Measurements from ENCODE around the gene WAPL. TPM values are rescaled to one million over a fixed set of nuclear protein-coding genes. Genes with fewer than 3 reads are reported as not detected.

The WAPL gene
- polyA plus RNA-seq, 3 donors: 17.8 to 26.5 (median 18.3) TPM

DNA sequence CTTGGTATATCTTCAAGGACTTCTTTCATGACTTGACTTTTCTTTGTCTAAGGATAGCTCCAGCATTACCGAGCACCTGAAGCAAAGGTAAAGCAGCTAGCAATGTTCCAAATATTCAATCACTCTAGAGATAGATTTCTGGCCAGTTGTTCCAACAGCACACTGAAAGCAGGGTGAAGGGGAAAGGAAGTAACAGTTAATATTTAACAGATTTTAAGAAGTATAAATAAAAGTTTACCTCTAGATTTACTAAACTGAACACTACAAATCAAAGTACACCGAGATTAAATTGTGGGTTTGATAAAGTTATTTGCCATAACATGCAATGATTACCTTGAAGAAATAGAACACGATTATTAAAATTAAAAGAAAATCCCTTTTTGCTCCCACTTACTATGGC, 84.1 kb downstream of the WAPL start:
- H3K4me3 Mint-ChIP-seq: no peak overlapping the region
- intact Hi-C loops (cut with micrococcal nuclease): no loop called here
- Histone ChIP-seq H3K9me3 (replicated peaks in 1 of 2; ENCODE audit: control insufficient read depth in 1 of 2, insufficient read depth in 1 of 2, low read length in 2 of 2) (no peaks in the 10 kb centered on the region), H3K79me2 (ENCODE audit: insufficient read depth, low read length) (peaks cover 10% of the 10 kb centered on the region), H3K9ac (ENCODE audit: insufficient read depth, low read length, poor library complexity, severe bottlenecking) (no peak overlapping the region), H3K27me3 (ENCODE audit: control insufficient read depth in 2 of 2, insufficient read depth in 2 of 2, low read length in 2 of 2) (no peaks in the 10 kb centered on the region), H2AFZ (ENCODE audit: insufficient read depth, low read depth, low read length, poor library complexity, severe bottlenecking) (no peak overlapping the region), H3K27ac (ENCODE audit: low read depth in 1 of 2, low read length in 2 of 2) (no peak overlapping the region), H3K36me3 (replicated peaks in 1 of 2; ENCODE audit: control insufficient read depth in 1 of 2, insufficient read depth in 2 of 2, low read length in 2 of 2) (peaks cover 56 to 75% of the 10 kb centered on the region in 2 donors), H3K4me3 (replicated peaks in 1 of 3; ENCODE audit: low read depth in 2 of 3, low read length in 3 of 3) (no peak overlapping the region), H3K4me2 (replicated peaks; ENCODE audit: extremely low read depth, low read length, poor library complexity, severe bottlenecking) (no peak overlapping the region), H3K4me1 (ENCODE audit: control insufficient read depth in 1 of 2, insufficient read depth in 2 of 2, low read length in 2 of 2) (peaks cover 28 to 29% of the 10 kb centered on the region in 2 donors), H4K20me1 (ENCODE audit: insufficient read depth, low read length) (peaks cover 8% of the 10 kb centered on the region)
- no CpG with 5 or more reads among the region's 3 CpGs for WGBS (ENCODE audit: insufficient coverage)
- H3K27me3 Mint-ChIP-seq (ENCODE audit: low read depth in 3 of 3): peaks cover 0 to 2% (median 2%) of the 10 kb centered on the region in 3 donors
- DNase-seq: no peak
- no peak overlapping the region for H3K27ac Mint-ChIP-seq
- peaks cover 33% of the 10 kb centered on the region for H3K4me1 Mint-ChIP-seq
- no peaks in the 10 kb centered on the region for H3K9me3 Mint-ChIP-seq
- peaks cover 61 to 70% of the 10 kb centered on the region in 2 donors for H3K36me3 Mint-ChIP-seq
- TF ChIP-seq, protein P1, sequence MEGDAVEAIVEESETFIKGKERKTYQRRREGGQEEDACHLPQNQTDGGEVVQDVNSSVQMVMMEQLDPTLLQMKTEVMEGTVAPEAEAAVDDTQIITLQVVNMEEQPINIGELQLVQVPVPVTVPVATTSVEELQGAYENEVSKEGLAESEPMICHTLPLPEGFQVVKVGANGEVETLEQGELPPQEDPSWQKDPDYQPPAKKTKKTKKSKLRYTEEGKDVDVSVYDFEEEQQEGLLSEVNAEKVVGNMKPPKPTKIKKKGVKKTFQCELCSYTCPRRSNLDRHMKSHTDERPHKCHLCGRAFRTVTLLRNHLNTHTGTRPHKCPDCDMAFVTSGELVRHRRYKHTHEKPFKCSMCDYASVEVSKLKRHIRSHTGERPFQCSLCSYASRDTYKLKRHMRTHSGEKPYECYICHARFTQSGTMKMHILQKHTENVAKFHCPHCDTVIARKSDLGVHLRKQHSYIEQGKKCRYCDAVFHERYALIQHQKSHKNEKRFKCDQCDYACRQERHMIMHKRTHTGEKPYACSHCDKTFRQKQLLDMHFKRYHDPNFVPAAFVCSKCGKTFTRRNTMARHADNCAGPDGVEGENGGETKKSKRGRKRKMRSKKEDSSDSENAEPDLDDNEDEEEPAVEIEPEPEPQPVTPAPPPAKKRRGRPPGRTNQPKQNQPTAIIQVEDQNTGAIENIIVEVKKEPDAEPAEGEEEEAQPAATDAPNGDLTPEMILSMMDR (IDR thresholded peaks at IDR 0.05): no peak

DNA sequence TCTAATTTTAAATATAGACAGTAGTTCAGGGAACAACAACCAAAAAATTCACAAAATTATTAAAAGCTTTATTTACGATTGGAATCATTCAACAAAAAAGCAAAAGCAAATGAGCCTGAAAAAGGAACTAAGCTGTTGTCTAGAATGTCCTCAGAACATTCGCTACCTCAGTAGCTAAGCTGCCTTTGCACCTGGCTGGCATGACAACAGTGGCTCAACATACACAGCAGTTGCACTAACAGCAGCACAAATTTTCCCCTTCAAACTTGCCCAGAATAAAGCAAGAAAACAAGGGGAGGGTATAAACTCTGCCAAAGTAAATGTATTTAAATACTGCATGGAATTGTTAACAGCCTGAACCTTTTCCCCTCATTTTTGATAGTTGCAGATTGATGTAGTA, 84.6 kb downstream of the WAPL start:
- H3K36me3 ChIP-seq (replicated peaks in 1 of 2; ENCODE audit: control insufficient read depth in 1 of 2, insufficient read depth in 2 of 2, low read length in 2 of 2): peaks cover 51 to 70% of the 10 kb centered on the region in 2 donors
- no peak overlapping the region for H3K9ac ChIP-seq (ENCODE audit: insufficient read depth, low read length, poor library complexity, severe bottlenecking)
- H3K9me3 ChIP-seq (replicated peaks in 1 of 2; ENCODE audit: control insufficient read depth in 1 of 2, insufficient read depth in 1 of 2, low read length in 2 of 2): no peaks in the 10 kb centered on the region
- no peak overlapping the region for H3K27ac Mint-ChIP-seq
- no peak overlapping the region for H2AFZ ChIP-seq (ENCODE audit: insufficient read depth, low read depth, low read length, poor library complexity, severe bottlenecking)
- 92% methylated on average over 2 of the region's 2 CpGs for WGBS (ENCODE audit: insufficient coverage)
- H4K20me1 ChIP-seq (ENCODE audit: insufficient read depth, low read length): peaks cover 8% of the 10 kb centered on the region
- H3K4me1 ChIP-seq (ENCODE audit: control insufficient read depth in 1 of 2, insufficient read depth in 2 of 2, low read length in 2 of 2): peaks cover 28 to 29% of the 10 kb centered on the region in 2 donors
- no peak overlapping the region for H3K4me2 ChIP-seq (replicated peaks; ENCODE audit: extremely low read depth, low read length, poor library complexity, severe bottlenecking)
- H3K27me3 Mint-ChIP-seq (ENCODE audit: low read depth in 3 of 3): peaks cover 0 to 2% (median 2%) of the 10 kb centered on the region in 3 donors
- no peak overlapping the region for H3K27ac ChIP-seq (ENCODE audit: low read depth in 1 of 2, low read length in 2 of 2)
- H3K9me3 Mint-ChIP-seq: no peaks in the 10 kb centered on the region
- no peak overlapping the region for H3K4me3 ChIP-seq (replicated peaks in 1 of 3; ENCODE audit: low read depth in 2 of 3, low read length in 3 of 3)
- H3K27me3 ChIP-seq (ENCODE audit: control insufficient read depth in 2 of 2, insufficient read depth in 2 of 2, low read length in 2 of 2): no peaks in the 10 kb centered on the region
- peaks cover 33% of the 10 kb centered on the region for H3K4me1 Mint-ChIP-seq
- H3K36me3 Mint-ChIP-seq: peaks cover 58 to 65% of the 10 kb centered on the region in 2 donors
- TF ChIP-seq, protein P1 (IDR thresholded peaks at IDR 0.05): no peak
- intact Hi-C loops (cut with micrococcal nuclease): no loop called here
- peaks cover 10% of the 10 kb centered on the region for H3K79me2 ChIP-seq (ENCODE audit: insufficient read depth, low read length)
- DNase-seq: no peak
- H3K4me3 Mint-ChIP-seq: no peak overlapping the region

Measured in CD14-positive monocyte (primary cell).